ENCODE measurements around the gene CHSY3. TPM values are rescaled to one million over a fixed set of nuclear protein-coding genes. Genes with fewer than 3 reads are reported as not detected.
A peak's percentile ranks its signal among the peaks of the same experiment; 100 is the strongest.

The CHSY3 gene
- total RNA-seq, 3 donors from 2014 or later, result 0.52 to 0.96 (median 0.73) TPM

GRCh38 chr5:129906177-129906887, 2.1 kb downstream of the CHSY3 start:
- no peak for TF ChIP-seq CTCF (IDR thresholded peaks at IDR 0.05)
- peak in 1 of 3 donors; percentile 7 for DNase-seq
- H3K4me3 ChIP-seq, result no peak overlapping the region
- no peaks in the 10 kb centered on the region for H3K9me3 ChIP-seq
- H3K36me3 ChIP-seq (ENCODE audit: low read depth), result no peaks in the 10 kb centered on the region
- ATAC-seq, result no peak
- peaks cover 22% of the 10 kb centered on the region for H3K4me1 ChIP-seq (ENCODE audit: low read depth)
- intact Hi-C loops (cut with DNase I, micrococcal nuclease), result no loop called here

GRCh38 chr5:129909225-129909624, 5.0 kb downstream of the CHSY3 start:
- no peak for ATAC-seq
- no peak for TF ChIP-seq CTCF (IDR thresholded peaks at IDR 0.05)
- H3K36me3 ChIP-seq (ENCODE audit: low read depth), result no peaks in the 10 kb centered on the region
- intact Hi-C loops (cut with DNase I, micrococcal nuclease), result no loop called here
- H3K4me3 ChIP-seq, result no peak overlapping the region
- H3K4me1 ChIP-seq (ENCODE audit: low read depth), result peaks cover 22% of the 10 kb centered on the region
- no peak for DNase-seq
- no peaks in the 10 kb centered on the region for H3K9me3 ChIP-seq

GRCh38 chr5:129912601-129913255, 8.5 kb downstream of the CHSY3 start:
- no peak for TF ChIP-seq CTCF (IDR thresholded peaks at IDR 0.05)
- ATAC-seq, result no peak
- no peaks in the 10 kb centered on the region for H3K36me3 ChIP-seq (ENCODE audit: low read depth)
- no peaks in the 10 kb centered on the region for H3K9me3 ChIP-seq
- no peak for DNase-seq
- H3K4me1 ChIP-seq (ENCODE audit: low read depth), result no peaks in the 10 kb centered on the region
- H3K4me3 ChIP-seq, result no peak overlapping the region
- intact Hi-C loops (cut with DNase I, micrococcal nuclease), result no loop called here

GRCh38 chr5:129915415-129915814, 11.2 kb downstream of the CHSY3 start:
- Histone ChIP-seq H3K36me3 (ENCODE audit: low read depth) (no peaks in the 10 kb centered on the region), H3K4me1 (ENCODE audit: low read depth) (no peaks in the 10 kb centered on the region), H3K4me3 (no peak overlapping the region), H3K9me3 (no peaks in the 10 kb centered on the region)
- no peak for TF ChIP-seq CTCF (IDR thresholded peaks at IDR 0.05)
- no peak for DNase-seq
- ATAC-seq, result no peak
- intact Hi-C loops (cut with DNase I, micrococcal nuclease), result no loop called here

GRCh38 chr5:129917224-129917623, 13.0 kb downstream of the CHSY3 start:
- no peaks in the 10 kb centered on the region for H3K9me3 ChIP-seq
- no peaks in the 10 kb centered on the region for H3K36me3 ChIP-seq (ENCODE audit: low read depth)
- H3K4me1 ChIP-seq (ENCODE audit: low read depth), result no peaks in the 10 kb centered on the region
- intact Hi-C loops (cut with DNase I, micrococcal nuclease), result no loop called here
- ATAC-seq (no peak), DNase-seq (no peak)
- no peak for TF ChIP-seq CTCF (IDR thresholded peaks at IDR 0.05)
- H3K4me3 ChIP-seq, result no peak overlapping the region
